Pancreas (tissue), 10 donors: ENCODE data around the gene RPS6KA5. TPM values are rescaled to one million over a fixed set of nuclear protein-coding genes. Genes with fewer than 3 reads are reported as not detected.

Experiments used
- ATAC-seq, 4 donors: fragments of 200-7000 bp; cut with Tn5 transposase; one replicate each; pipeline versions ENCODE4 v1.8.0 to v1.9.1; 2020; ENCODE audit warnings: mild to moderate bottlenecking in 4 of 4, moderate library complexity in 4 of 4
- DNase-seq, 6 donors: peaks; one replicate each; pipeline ENCODE4 v3.0.0-alpha.2; 2020
- FAIRE-seq: peaks from 2 replicates; lab custom pipeline; 2012; peaks lifted over from hg19 to GRCh38; lab: Jason Lieb, UNC
- H3K27ac ChIP-seq, 4 donors: fragments of 200-600 bp; sonication (generic); 1 replicate in 3 of 4; 2 replicates in 1 of 4; pipeline versions ENCODE4 v1.5.0 to v1.8.0; 2020
- H3K27me3 ChIP-seq, 4 donors: fragments of 200-600 bp; one replicate each; pipeline ENCODE4 v1.8.0; 2021
- H3K36me3 ChIP-seq, 3 donors: fragments of 200-600 bp; sonication (generic) in 1 of 3; one replicate each; pipeline versions ENCODE4 v1.5.0 to v1.8.0; 2020 to 2021
- H3K4me1 ChIP-seq, 3 donors: fragments of 200-600 bp; one replicate each; pipeline ENCODE4 v1.8.0; 2021
- H3K4me3 ChIP-seq, 4 donors: fragments of 200-600 bp; sonication (generic) in 2 of 4; one replicate each; pipeline versions ENCODE4 v1.5.0 to v1.8.0; 2020 to 2021
- H3K9me3 ChIP-seq, 4 donors: fragments of 200-600 bp; one replicate each; pipeline ENCODE4 v1.8.0; 2021
- WGBS, 2 donors: extraction: QIAGEN DNeasy Blood & Tissue Kit; methylation state at CpG; one replicate each; pipeline ENCODE4 v1.1.7; 2013; 5-methylcytosine and 5-hydroxymethylcytosine counted together
- intact Hi-C, 3 donors: fragments of 100-400 bp; cut with DNase I; formaldehyde crosslinking; loops; one replicate each; pipeline versions ENCODE4 v1.11.1 to v1.14.2; 2022
- polyA plus RNA-seq, 2 donors: library from polyadenylated mRNA; stranded (reverse); fragments of 200-250 nt; gene quantifications; one replicate each; pipeline ENCODE4 v1.2.3, GENCODE V29; 2013
- total RNA-seq, 6 donors: library from RNA; stranded (reverse); fragmentation: NEBNext Ultra II Directional in 4 of 6; extraction: Animal tissue kit (Norgen Biotek cat#: 25700) in 4 of 6; gene quantifications; one replicate each; pipeline versions ENCODE4 v1.2.1 to v1.2.4, GENCODE V29; 2021 to 2023
- TF ChIP-seq, protein P1 (sequence below), 4 donors: fragments of 200-600 bp; sonication (generic) in 3 of 4; IDR thresholded peaks; one replicate each; pipeline versions ENCODE4 v1.5.0 to v1.8.0; 2021; ENCODE audit warnings: antibody characterized with exemption in 4 of 4
- donor health status: healthy with polysubstance abuse.
- donor health status: DM: no; HTN: no; CAD: no; lungs with moderate emphysema.
- donor health status: DM: no; HTN: no; CAD: no.
- donor health status: control.
- donor health status: control.
- donor health status: Bipolar disorder and iron deficiency.
- donor health status: DM: yes; HTN: yes; CAD: no.
- donor health status: DM: no; HTN: no; CAD: no.
- donor health status: DM: no; HTN: no; CAD: no.
- donor health status: DM: yes; HTN: yes; CAD: no.

RPS6KA5 gene
- total and polyA plus RNA-seq, 8 donors, result 0.95 to 3.5 (median 2.8) TPM

- TF ChIP-seq, protein P1, sequence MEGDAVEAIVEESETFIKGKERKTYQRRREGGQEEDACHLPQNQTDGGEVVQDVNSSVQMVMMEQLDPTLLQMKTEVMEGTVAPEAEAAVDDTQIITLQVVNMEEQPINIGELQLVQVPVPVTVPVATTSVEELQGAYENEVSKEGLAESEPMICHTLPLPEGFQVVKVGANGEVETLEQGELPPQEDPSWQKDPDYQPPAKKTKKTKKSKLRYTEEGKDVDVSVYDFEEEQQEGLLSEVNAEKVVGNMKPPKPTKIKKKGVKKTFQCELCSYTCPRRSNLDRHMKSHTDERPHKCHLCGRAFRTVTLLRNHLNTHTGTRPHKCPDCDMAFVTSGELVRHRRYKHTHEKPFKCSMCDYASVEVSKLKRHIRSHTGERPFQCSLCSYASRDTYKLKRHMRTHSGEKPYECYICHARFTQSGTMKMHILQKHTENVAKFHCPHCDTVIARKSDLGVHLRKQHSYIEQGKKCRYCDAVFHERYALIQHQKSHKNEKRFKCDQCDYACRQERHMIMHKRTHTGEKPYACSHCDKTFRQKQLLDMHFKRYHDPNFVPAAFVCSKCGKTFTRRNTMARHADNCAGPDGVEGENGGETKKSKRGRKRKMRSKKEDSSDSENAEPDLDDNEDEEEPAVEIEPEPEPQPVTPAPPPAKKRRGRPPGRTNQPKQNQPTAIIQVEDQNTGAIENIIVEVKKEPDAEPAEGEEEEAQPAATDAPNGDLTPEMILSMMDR (IDR thresholded peaks at IDR 0.05), result no peak
- no peaks in the 10 kb centered on the region for H3K9me3 ChIP-seq
- no peaks in the 10 kb centered on the region for H3K27me3 ChIP-seq
- ATAC-seq (no peak), DNase-seq (no peak), FAIRE-seq (no peak)
- no peaks in the 10 kb centered on the region for H3K4me1 ChIP-seq
- WGBS, 2 donors, result 88 to 91% methylated on average over 3 of the region's 3 CpGs
- H3K36me3 ChIP-seq, result no peaks in the 10 kb centered on the region
- no peak overlapping the region for H3K4me3 ChIP-seq
- H3K27ac ChIP-seq, result no peak overlapping the region
- intact Hi-C loops, result no loop called here
These were observed 66.6 kb downstream of the RPS6KA5 start for GRCh38 chr14:90993792-90994191.

- TF ChIP-seq, protein P1 (IDR thresholded peaks at IDR 0.05), result no peak
- Histone ChIP-seq H3K4me3 (no peak overlapping the region), H3K27me3 (no peaks in the 10 kb centered on the region), H3K4me1 (no peaks in the 10 kb centered on the region), H3K36me3 (no peaks in the 10 kb centered on the region), H3K9me3 (no peaks in the 10 kb centered on the region), H3K27ac (no peak overlapping the region)
- DNase-seq, result no peak
- no peak for ATAC-seq
- intact Hi-C loops, result no loop called here
- no peak for FAIRE-seq
These were observed 68.6 kb downstream of the RPS6KA5 start for GRCh38 chr14:90991690-90992443.

DNA sequence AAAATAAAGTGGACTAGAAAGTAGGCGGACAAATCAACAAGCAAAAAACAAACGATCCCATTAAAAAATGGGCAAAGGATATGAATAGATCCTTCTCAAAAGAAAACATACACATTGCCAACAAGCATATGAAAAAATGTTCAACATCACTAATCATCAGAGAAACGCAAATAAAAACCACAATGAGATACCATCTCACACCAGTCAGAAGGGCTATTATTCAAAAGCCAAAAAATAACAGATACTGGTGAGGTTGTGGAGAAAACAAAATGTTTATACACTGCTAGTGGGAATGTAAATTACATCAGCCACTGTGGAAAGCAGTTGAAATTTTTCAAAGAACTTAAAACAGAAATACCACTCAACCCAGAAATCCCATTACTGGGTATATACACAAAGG is 70.3 kb downstream of the RPS6KA5 start:
- TF ChIP-seq, protein P1 (IDR thresholded peaks at IDR 0.05), result no peak
- Histone ChIP-seq H3K4me1 (no peaks in the 10 kb centered on the region), H3K27me3 (no peaks in the 10 kb centered on the region), H3K4me3 (no peak overlapping the region), H3K27ac (no peak overlapping the region), H3K36me3 (no peaks in the 10 kb centered on the region), H3K9me3 (no peaks in the 10 kb centered on the region)
- DNase-seq (no peak), FAIRE-seq (no peak), ATAC-seq (no peak)
- WGBS, 2 donors, result 85 to 91% methylated on average over 3 of the region's 3 CpGs
- intact Hi-C loops, result no loop called here

GRCh38 chr14:90987140-90987539 is 73.3 kb downstream of the RPS6KA5 start:
- Histone ChIP-seq H3K27me3 (no peaks in the 10 kb centered on the region), H3K36me3 (no peaks in the 10 kb centered on the region), H3K9me3 (no peaks in the 10 kb centered on the region), H3K27ac (no peak overlapping the region), H3K4me1 (no peaks in the 10 kb centered on the region), H3K4me3 (no peak overlapping the region)
- TF ChIP-seq, protein P1 (IDR thresholded peaks at IDR 0.05), result no peak
- intact Hi-C loops, result no loop called here
- WGBS, 2 donors, result 79 to 84% methylated on average over 1 of the region's 1 CpG
- FAIRE-seq (no peak), ATAC-seq (no peak), DNase-seq (no peak)

- no peak for FAIRE-seq
- WGBS, 2 donors, result 68 to 74% methylated on average over 1 of the region's 1 CpG
- no peak for ATAC-seq
- TF ChIP-seq, protein P1 (IDR thresholded peaks at IDR 0.05), result no peak
- Histone ChIP-seq H3K9me3 (no peaks in the 10 kb centered on the region), H3K27ac (no peak overlapping the region), H3K27me3 (no peaks in the 10 kb centered on the region), H3K4me1 (no peaks in the 10 kb centered on the region), H3K36me3 (no peaks in the 10 kb centered on the region), H3K4me3 (no peak overlapping the region)
- no peak for DNase-seq
- intact Hi-C loops, result no loop called here
These were observed 73.9 kb downstream of the RPS6KA5 start for GRCh38 chr14:90986510-90986909.
